ENCODE measurements around the gene DISC1.
"Not testable (repeated sequence)": the region's sequence is repeated elsewhere in the genome, so short reads cannot be mapped to it uniquely, and the experiment has no call there.

Gene DISC1

GRCh38 chr1:231645634-231646033 lies 19.0 kb downstream of the DISC1 start:
- H3K27ac ChIP-seq (ENCODE audit: low read depth, low read length); H3K9ac ChIP-seq (ENCODE audit: low read length in 5 of 5); H3K4me1 ChIP-seq (ENCODE audit: control insufficient read depth in 5 of 5, insufficient read depth in 5 of 5, low read length in 5 of 5); H3K4me3 ChIP-seq (ENCODE audit: low read depth in 1 of 5, low read length in 5 of 5); H3K27me3 ChIP-seq (ENCODE audit: control insufficient read depth in 5 of 5, insufficient read depth in 4 of 5, low read length in 5 of 5); H3K9me3 ChIP-seq (ENCODE audit: control insufficient read depth in 5 of 5, low read length in 5 of 5); H3K36me3 ChIP-seq (ENCODE audit: control insufficient read depth in 5 of 5, insufficient read depth in 5 of 5, low read length in 5 of 5): not testable (repeated sequence)

GRCh38 chr1:231646165-231646564 lies 19.6 kb downstream of the DISC1 start:
- H3K9ac ChIP-seq (ENCODE audit: low read length in 5 of 5); H3K4me3 ChIP-seq (ENCODE audit: low read depth in 1 of 5, low read length in 5 of 5); H3K27ac ChIP-seq (ENCODE audit: low read depth, low read length); H3K9me3 ChIP-seq (ENCODE audit: control insufficient read depth in 5 of 5, low read length in 5 of 5); H3K36me3 ChIP-seq (ENCODE audit: control insufficient read depth in 5 of 5, insufficient read depth in 5 of 5, low read length in 5 of 5); H3K4me1 ChIP-seq (ENCODE audit: control insufficient read depth in 5 of 5, insufficient read depth in 5 of 5, low read length in 5 of 5); H3K27me3 ChIP-seq (ENCODE audit: control insufficient read depth in 5 of 5, insufficient read depth in 4 of 5, low read length in 5 of 5): not testable (repeated sequence)

GRCh38 chr1:231651621-231652260 lies 25.2 kb downstream of the DISC1 start:
- not testable (repeated sequence) for H3K27me3 ChIP-seq (ENCODE audit: control insufficient read depth in 5 of 5, insufficient read depth in 4 of 5, low read length in 5 of 5); H3K9ac ChIP-seq (ENCODE audit: low read length in 5 of 5); H3K4me1 ChIP-seq (ENCODE audit: control insufficient read depth in 5 of 5, insufficient read depth in 5 of 5, low read length in 5 of 5); H3K9me3 ChIP-seq (ENCODE audit: control insufficient read depth in 5 of 5, low read length in 5 of 5); H3K4me3 ChIP-seq (ENCODE audit: low read depth in 1 of 5, low read length in 5 of 5); H3K36me3 ChIP-seq (ENCODE audit: control insufficient read depth in 5 of 5, insufficient read depth in 5 of 5, low read length in 5 of 5); H3K27ac ChIP-seq (ENCODE audit: low read depth, low read length)

GRCh38 chr1:231653632-231654031 lies 27.0 kb downstream of the DISC1 start:
- no peaks in the 10 kb centered on the region for H3K4me1 ChIP-seq (ENCODE audit: control insufficient read depth in 5 of 5, insufficient read depth in 5 of 5, low read length in 5 of 5)
- H3K9me3 ChIP-seq (ENCODE audit: control insufficient read depth in 5 of 5, low read length in 5 of 5), result peaks cover 0 to 3% (median 0%) of the 10 kb centered on the region in 5 donors
- H3K27me3 ChIP-seq (ENCODE audit: control insufficient read depth in 5 of 5, insufficient read depth in 4 of 5, low read length in 5 of 5), result no peaks in the 10 kb centered on the region
- H3K9ac ChIP-seq (ENCODE audit: low read length in 5 of 5), result no peak overlapping the region
- no peak overlapping the region for H3K27ac ChIP-seq (ENCODE audit: low read depth, low read length)
- H3K36me3 ChIP-seq (ENCODE audit: control insufficient read depth in 5 of 5, insufficient read depth in 5 of 5, low read length in 5 of 5), result no peaks in the 10 kb centered on the region
- no peak overlapping the region for H3K4me3 ChIP-seq (ENCODE audit: low read depth in 1 of 5, low read length in 5 of 5)

GRCh38 chr1:231656741-231657140 lies 30.2 kb downstream of the DISC1 start:
- H3K4me1 ChIP-seq (ENCODE audit: control insufficient read depth in 5 of 5, insufficient read depth in 5 of 5, low read length in 5 of 5), result no peaks in the 10 kb centered on the region
- no peak overlapping the region for H3K27ac ChIP-seq (ENCODE audit: low read depth, low read length)
- H3K9me3 ChIP-seq (ENCODE audit: control insufficient read depth in 5 of 5, low read length in 5 of 5), result peaks cover 0 to 3% (median 0%) of the 10 kb centered on the region in 5 donors
- H3K4me3 ChIP-seq (ENCODE audit: low read depth in 1 of 5, low read length in 5 of 5), result no peak overlapping the region
- no peak overlapping the region for H3K9ac ChIP-seq (ENCODE audit: low read length in 5 of 5)
- no peaks in the 10 kb centered on the region for H3K36me3 ChIP-seq (ENCODE audit: control insufficient read depth in 5 of 5, insufficient read depth in 5 of 5, low read length in 5 of 5)
- H3K27me3 ChIP-seq (ENCODE audit: control insufficient read depth in 5 of 5, insufficient read depth in 4 of 5, low read length in 5 of 5), result no peaks in the 10 kb centered on the region

GRCh38 chr1:231658223-231658622 lies 31.6 kb downstream of the DISC1 start:
- H3K27me3 ChIP-seq (ENCODE audit: control insufficient read depth in 5 of 5, insufficient read depth in 4 of 5, low read length in 5 of 5); H3K27ac ChIP-seq (ENCODE audit: low read depth, low read length); H3K9ac ChIP-seq (ENCODE audit: low read length in 5 of 5); H3K36me3 ChIP-seq (ENCODE audit: control insufficient read depth in 5 of 5, insufficient read depth in 5 of 5, low read length in 5 of 5); H3K4me3 ChIP-seq (ENCODE audit: low read depth in 1 of 5, low read length in 5 of 5); H3K4me1 ChIP-seq (ENCODE audit: control insufficient read depth in 5 of 5, insufficient read depth in 5 of 5, low read length in 5 of 5); H3K9me3 ChIP-seq (ENCODE audit: control insufficient read depth in 5 of 5, low read length in 5 of 5): not testable (repeated sequence)

- Histone ChIP-seq H3K4me1 (ENCODE audit: control insufficient read depth in 5 of 5, insufficient read depth in 5 of 5, low read length in 5 of 5) (no peaks in the 10 kb centered on the region), H3K4me3 (ENCODE audit: low read depth in 1 of 5, low read length in 5 of 5) (no peak overlapping the region), H3K27ac (ENCODE audit: low read depth, low read length) (no peak overlapping the region), H3K9me3 (ENCODE audit: control insufficient read depth in 5 of 5, low read length in 5 of 5) (peaks cover 0 to 12% (median 8%) of the 10 kb centered on the region in 5 donors), H3K27me3 (ENCODE audit: control insufficient read depth in 5 of 5, insufficient read depth in 4 of 5, low read length in 5 of 5) (no peaks in the 10 kb centered on the region), H3K9ac (ENCODE audit: low read length in 5 of 5) (no peak overlapping the region), H3K36me3 (ENCODE audit: control insufficient read depth in 5 of 5, insufficient read depth in 5 of 5, low read length in 5 of 5) (no peaks in the 10 kb centered on the region)
Observed at GRCh38 chr1:231660198-231660597, 33.6 kb downstream of the DISC1 start.

GRCh38 chr1:231663211-231663792 lies 36.7 kb downstream of the DISC1 start:
- H3K4me3 ChIP-seq (ENCODE audit: low read depth in 1 of 5, low read length in 5 of 5), result no peak overlapping the region
- H3K27ac ChIP-seq (ENCODE audit: low read depth, low read length), result no peak overlapping the region
- no peak overlapping the region for H3K9ac ChIP-seq (ENCODE audit: low read length in 5 of 5)
- no peaks in the 10 kb centered on the region for H3K4me1 ChIP-seq (ENCODE audit: control insufficient read depth in 5 of 5, insufficient read depth in 5 of 5, low read length in 5 of 5)
- H3K27me3 ChIP-seq (ENCODE audit: control insufficient read depth in 5 of 5, insufficient read depth in 4 of 5, low read length in 5 of 5), result no peaks in the 10 kb centered on the region
- peaks cover 0 to 9% (median 5%) of the 10 kb centered on the region in 5 donors for H3K9me3 ChIP-seq (ENCODE audit: control insufficient read depth in 5 of 5, low read length in 5 of 5)
- no peaks in the 10 kb centered on the region for H3K36me3 ChIP-seq (ENCODE audit: control insufficient read depth in 5 of 5, insufficient read depth in 5 of 5, low read length in 5 of 5)

GRCh38 chr1:231665101-231665500 lies 38.5 kb downstream of the DISC1 start:
- Histone ChIP-seq H3K4me3 (ENCODE audit: low read depth in 1 of 5, low read length in 5 of 5) (no peak overlapping the region), H3K27ac (ENCODE audit: low read depth, low read length) (no peak overlapping the region)

GRCh38 chr1:231665726-231666125 lies 39.1 kb downstream of the DISC1 start:
- Histone ChIP-seq H3K9ac (ENCODE audit: low read length in 5 of 5) (no peak overlapping the region), H3K4me3 (ENCODE audit: low read depth in 1 of 5, low read length in 5 of 5) (no peak overlapping the region), H3K36me3 (ENCODE audit: control insufficient read depth in 5 of 5, insufficient read depth in 5 of 5, low read length in 5 of 5) (peaks cover 0 to 2% (median 0%) of the 10 kb centered on the region in 5 donors), H3K27ac (ENCODE audit: low read depth, low read length) (no peak overlapping the region), H3K9me3 (ENCODE audit: control insufficient read depth in 5 of 5, low read length in 5 of 5) (peaks cover 0 to 16% (median 5%) of the 10 kb centered on the region in 5 donors), H3K27me3 (ENCODE audit: control insufficient read depth in 5 of 5, insufficient read depth in 4 of 5, low read length in 5 of 5) (no peaks in the 10 kb centered on the region), H3K4me1 (ENCODE audit: control insufficient read depth in 5 of 5, insufficient read depth in 5 of 5, low read length in 5 of 5) (no peaks in the 10 kb centered on the region)

More at GRCh38 chr1:231665101-231665500, 38.5 kb downstream of the DISC1 start:
- Histone ChIP-seq H3K4me1 (ENCODE audit: control insufficient read depth in 5 of 5, insufficient read depth in 5 of 5, low read length in 5 of 5) (no peaks in the 10 kb centered on the region), H3K27me3 (ENCODE audit: control insufficient read depth in 5 of 5, insufficient read depth in 4 of 5, low read length in 5 of 5) (no peaks in the 10 kb centered on the region), H3K36me3 (ENCODE audit: control insufficient read depth in 5 of 5, insufficient read depth in 5 of 5, low read length in 5 of 5) (no peaks in the 10 kb centered on the region), H3K9me3 (ENCODE audit: control insufficient read depth in 5 of 5, low read length in 5 of 5) (peaks cover 0 to 12% (median 5%) of the 10 kb centered on the region in 5 donors), H3K9ac (ENCODE audit: low read length in 5 of 5) (no peak overlapping the region)

Measured in subcutaneous abdominal adipose tissue (tissue), 5 donors.